K562 (cell line): ENCODE results near the gene LPIN1. TPM values are rescaled to one million over a fixed set of nuclear protein-coding genes. Genes with fewer than 3 reads are reported as not detected.

Experiments
- ATAC-seq: fragments of 200-7000 bp; cut with Tn5 transposase; 3 replicates; pipeline ENCODE4 v1.9.1; 2020; ENCODE audit warnings: moderate library complexity
- BruUV-seq: library from RNA; stranded (reverse); fragments of 400-500 nt; replicated peaks from 2 replicates; lab custom pipeline; 2021; lab: Mats Ljungman, UMichigan
- CTCF ChIA-PET: fragments of 300-600 bp; formaldehyde crosslinking; extraction: SDS; loops from one replicate; lab custom pipeline; 2021; ENCODE audit warnings: low intra/inter-chr PET ratio; lab: Yijun Ruan, JAX
- POLR2A ChIA-PET: fragments of 300-600, 350-650 bp; sonication (Branson Sonifier 250); formaldehyde crosslinking; extraction: SDS; loops from one replicate; lab custom pipeline; 2021; ENCODE audit warnings: antibody characterized with exemption, inconsistent platforms; lab: Yijun Ruan, JAX
- DNase-seq, 4 experiments: peaks; one replicate each; pipeline versions ENCODE4 v3.0.0 to v3.0.0-alpha.2; 2011 to 2018; ENCODE audit warnings: low spot score in 3 of 4, mixed read lengths in 3 of 4; ENCODE audit errors: extremely low read depth in 1 of 4
- FAIRE-seq: peaks from 2 replicates; lab custom pipeline; 2011; peaks lifted over from hg19 to GRCh38; lab: Jason Lieb, UNC
- H2AFZ ChIP-seq: 2 replicates; pipeline ENCODE4 v1.6.0; 2011; ENCODE audit warnings: low read depth, low read length, control low read depth, inconsistent platforms
- H3K27ac ChIP-seq: fragments of 200-600 bp; 3 replicates; pipeline ENCODE4 v1.8.0; 2011; ENCODE audit warnings: low read depth, mild to moderate bottlenecking, control low read depth, inconsistent platforms, low read length, moderate library complexity, mixed read lengths; ENCODE audit errors: extremely low read depth
- H3K27me3 ChIP-seq, 2 experiments: fragments of 300-600 bp in 1 of 2; 2 replicates in 1 of 2; 3 replicates in 1 of 2; pipeline versions ENCODE4 v1.6.0 to v1.8.0; 2011; ENCODE audit warnings: inconsistent platforms in 2 of 2, low read length in 2 of 2, mild to moderate bottlenecking in 1 of 2, mixed read lengths in 1 of 2, moderate library complexity in 1 of 2; ENCODE audit not compliant: control insufficient read depth in 2 of 2, insufficient read depth in 2 of 2
- H3K36me3 ChIP-seq: fragments of 300-600 bp; 3 replicates; pipeline ENCODE4 v1.8.0; 2011; ENCODE audit warnings: mild to moderate bottlenecking, low read length, inconsistent platforms; ENCODE audit not compliant: control insufficient read depth, insufficient read depth
- H3K4me1 ChIP-seq, 2 experiments: fragments of 200-600 bp in 1 of 2; replicated peaks in 1 of 2; 2 replicates in 1 of 2; 3 replicates in 1 of 2; pipeline versions ENCODE4 v1.5.1 to v1.8.0; 2011; ENCODE audit warnings: inconsistent platforms in 2 of 2, low read length in 2 of 2, mild to moderate bottlenecking in 1 of 2, mixed read lengths in 1 of 2, moderate library complexity in 1 of 2; ENCODE audit not compliant: control insufficient read depth in 2 of 2, insufficient read depth in 2 of 2
- H3K4me2 ChIP-seq: 2 replicates; pipeline ENCODE4 v1.6.1; 2011; ENCODE audit warnings: low read length, control low read depth, inconsistent platforms, mixed read lengths; ENCODE audit not compliant: insufficient read depth
- H3K4me3 ChIP-seq: fragments of 200-600 bp; sonication (generic), shearing (Covaris generic); 2 replicates; pipeline ENCODE4 v1.5.1; 2016; ENCODE audit warnings: control low read depth, inconsistent platforms
- H3K79me2 ChIP-seq: fragments of 200-600 bp; 3 replicates; pipeline ENCODE4 v1.8.0; 2011; ENCODE audit warnings: low read length, inconsistent platforms; ENCODE audit not compliant: control insufficient read depth, insufficient read depth
- H3K9ac ChIP-seq, 2 experiments: 2 replicates each; pipeline versions ENCODE4 v1.6.0 to v1.6.1; 2011; ENCODE audit warnings: low read depth in 2 of 2, low read length in 2 of 2, control low read depth in 1 of 2, inconsistent platforms in 1 of 2, mild to moderate bottlenecking in 1 of 2, mixed read lengths in 1 of 2; ENCODE audit not compliant: insufficient read depth in 1 of 2
- H3K9me1 ChIP-seq: one replicate; pipeline ENCODE4 v1.6.0; 2011; ENCODE audit warnings: inconsistent platforms, mild to moderate bottlenecking, low read length, moderate library complexity; ENCODE audit not compliant: control insufficient read depth, insufficient read depth
- H3K9me3 ChIP-seq: replicated peaks from 2 replicates; pipeline ENCODE4 v1.5.1; 2011; ENCODE audit warnings: low read depth, low read length, inconsistent platforms; ENCODE audit not compliant: control insufficient read depth, insufficient read depth
- H4K20me1 ChIP-seq: replicated peaks from 2 replicates; pipeline ENCODE4 v1.6.1; 2011; ENCODE audit warnings: low read length, inconsistent platforms, mixed read lengths; ENCODE audit not compliant: control insufficient read depth, insufficient read depth
- HDAC3 ChIP-seq: fragments of 450-650 bp; IDR thresholded peaks from 2 replicates; pipeline ENCODE4 v1.6.1; 2018; ENCODE audit warnings: borderline replicate concordance, mild to moderate bottlenecking, moderate library complexity; ENCODE audit not compliant: partially characterized antibody
- LCOR ChIP-seq: sonication (generic); formaldehyde crosslinking; IDR thresholded peaks from 2 replicates; pipeline ENCODE4 v1.8.0; 2022; ENCODE audit warnings: mild to moderate bottlenecking, missing genetic modification reagents
- NR1H2 ChIP-seq: sonication (generic); formaldehyde crosslinking; IDR thresholded peaks from 2 replicates; pipeline ENCODE4 v1.4.0; 2020; ENCODE audit warnings: mild to moderate bottlenecking, missing genetic modification reagents
- NR2C1 ChIP-seq, 2 experiments: fragments of 450-650 bp; IDR thresholded peaks; 2 replicates each; pipeline ENCODE4 v1.6.1; 2017; ENCODE audit warnings: mild to moderate bottlenecking in 2 of 2, antibody characterized with exemption in 1 of 2, inconsistent platforms in 1 of 2, missing compliant biosample characterization in 1 of 2, missing genetic modification characterization in 1 of 2
- RREB1 ChIP-seq: fragments of 250-450 bp; sonication (Bioruptor Pico); IDR thresholded peaks from 2 replicates; pipeline ENCODE4 v1.4.0; 2020
- THAP12 ChIP-seq: fragments of 250-450 bp; sonication (Bioruptor Pico); IDR thresholded peaks from 2 replicates; pipeline ENCODE4 v1.9.0; 2021; ENCODE audit warnings: mild to moderate bottlenecking, inconsistent platforms
- TRIM25 ChIP-seq: fragments of 450-650 bp; IDR thresholded peaks from 2 replicates; pipeline ENCODE4 v1.7.0; 2016; ENCODE audit warnings: borderline replicate concordance
- ZBTB9 ChIP-seq: fragments of 450-650 bp; formaldehyde crosslinking; IDR thresholded peaks from 2 replicates; pipeline ENCODE4 v1.4.0; 2020; ENCODE audit warnings: mild to moderate bottlenecking, moderate library complexity
- WGBS: fragments of 100-300 bp; shearing (Covaris generic); methylation state at CpG from one replicate; pipeline ENCODE4 v1.1.6; 2016; ENCODE audit warnings: low coverage, mixed read lengths; ENCODE audit not compliant: insufficient coverage; ENCODE audit errors: missing lambda C conversion rate; 5-methylcytosine and 5-hydroxymethylcytosine counted together
- in situ Hi-C: fragments of 300-500 bp; cut with MboI; formaldehyde crosslinking; loops from 4 replicates; pipeline ENCODE4 v1.15.0; 2018; ENCODE audit warnings: inconsistent platforms, mixed read lengths
- intact Hi-C: fragments of 100-400 bp; cut with micrococcal nuclease; formaldehyde crosslinking; loops from 2 replicates; pipeline ENCODE4 v1.14.2; 2022
- polyA plus RNA-seq, 8 experiments: library from polyadenylated mRNA; depleted of rRNA in 4 of 8; stranded (reverse) in 5 of 8; unstranded in 3 of 8; fragments of >200 nt; fragmentation: Nextera tagmentation in 2 of 8; fragmentation: Illumina TruSeq in 1 of 8; extraction: Ambion mirVana in 2 of 8; extraction: Trizol in 1 of 8; gene quantifications; 2 replicates each; pipeline versions ENCODE4 v1.2.1 to v1.2.3, GENCODE V29; 2011 to 2014; ENCODE audit warnings: inconsistent platforms in 1 of 8, missing spikeins in 1 of 8
- total RNA-seq, 7 experiments: library from RNA; depleted of rRNA in 6 of 7; stranded (reverse); fragments of >200 nt in 6 of 7; fragmentation: Illumina TruSeq in 2 of 7; extraction: Trizol in 2 of 7; gene quantifications; 2 replicates each; pipeline versions ENCODE4 v1.2.1 to v1.2.3, GENCODE V29; 2011 to 2021; ENCODE audit warnings: low replicate concordance in 1 of 7

Gene LPIN1
- total and polyA plus RNA-seq, 9 of the 15 experiments (the other 6 are each of a cell fraction or from before 2014, with no cell fraction given) = 9.2 to 84.0 (median 27.8) TPM

GRCh38 chr2:11865378-11865777, 118.9 kb downstream of the LPIN1 start:
- Histone ChIP-seq H3K79me2 (no peaks in the 10 kb centered on the region), H3K27ac (no peak overlapping the region), H3K4me2 (no peak overlapping the region), H3K9me3 (no peaks in the 10 kb centered on the region), H3K4me1 (peaks cover 12 to 60% of the 10 kb centered on the region in 2 experiments), H2AFZ (no peak overlapping the region), H3K9me1 (no peaks in the 10 kb centered on the region), H3K4me3 (no peak overlapping the region), H3K36me3 (no peaks in the 10 kb centered on the region), H3K27me3 (no peaks in the 10 kb centered on the region), H4K20me1 (no peaks in the 10 kb centered on the region), H3K9ac (no peak overlapping the region)
- POLR2A ChIA-PET = interaction anchor here (1.5 kb wide), 1 partner anchor 15 kb away, joined by 4 read pairs; no protein-coding TSS in a partner anchor
- no peak for ATAC-seq
- CTCF ChIA-PET = no interaction called here
- DNase-seq = no peak
- in situ Hi-C loops (loop anchor here (5.0 kb wide), 1 partner anchor 67 kb away; no protein-coding TSS in a partner anchor), intact Hi-C loops (no loop called here)
- BruUV-seq = no TSS peak
- FAIRE-seq = no peak
- WGBS = 92% methylated on average over 8 of the region's 8 CpGs
- TF ChIP-seq NR1H2 (CRISPR knock-in tag) (no peak), TRIM25 (no peak), ZBTB9 (no peak), THAP12 (CRISPR knock-in tag) (no peak), HDAC3 (no peak), LCOR (CRISPR knock-in tag) (no peak), RREB1 (no peak), NR2C1 (IDR thresholded peaks at IDR 0.05) (no peak), NR2C1 (tag; IDR thresholded peaks at IDR 0.05) (no peak)
